ENCODE results near the gene SRSF2. TPM values are rescaled to one million over a fixed set of nuclear protein-coding genes. Genes with fewer than 3 reads are reported as not detected.

SRSF2 gene
- total RNA-seq, 1 donor from 2014 or later = 122 TPM

DNA sequence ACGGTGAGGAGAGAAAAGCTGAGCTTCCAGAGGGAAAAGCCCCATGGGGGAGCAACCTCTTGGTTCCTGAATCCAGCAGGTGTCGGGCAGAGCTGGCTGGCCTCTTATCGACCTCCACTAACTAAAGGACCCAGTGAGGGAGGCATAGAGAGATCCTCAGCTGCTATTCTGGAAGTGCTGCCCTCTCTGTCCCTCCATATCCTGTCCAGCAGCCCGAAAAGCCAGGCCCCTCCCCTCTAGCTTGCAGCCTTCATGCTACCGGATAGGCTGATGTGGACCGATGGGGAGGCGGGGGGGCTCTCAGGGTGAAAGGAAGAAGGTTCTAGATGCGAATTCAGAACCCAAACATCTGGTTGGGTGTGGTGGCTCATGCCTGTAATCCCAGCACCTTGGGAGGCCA is 51.3 kb downstream of the SRSF2 start:
- TF ChIP-seq, protein P1, sequence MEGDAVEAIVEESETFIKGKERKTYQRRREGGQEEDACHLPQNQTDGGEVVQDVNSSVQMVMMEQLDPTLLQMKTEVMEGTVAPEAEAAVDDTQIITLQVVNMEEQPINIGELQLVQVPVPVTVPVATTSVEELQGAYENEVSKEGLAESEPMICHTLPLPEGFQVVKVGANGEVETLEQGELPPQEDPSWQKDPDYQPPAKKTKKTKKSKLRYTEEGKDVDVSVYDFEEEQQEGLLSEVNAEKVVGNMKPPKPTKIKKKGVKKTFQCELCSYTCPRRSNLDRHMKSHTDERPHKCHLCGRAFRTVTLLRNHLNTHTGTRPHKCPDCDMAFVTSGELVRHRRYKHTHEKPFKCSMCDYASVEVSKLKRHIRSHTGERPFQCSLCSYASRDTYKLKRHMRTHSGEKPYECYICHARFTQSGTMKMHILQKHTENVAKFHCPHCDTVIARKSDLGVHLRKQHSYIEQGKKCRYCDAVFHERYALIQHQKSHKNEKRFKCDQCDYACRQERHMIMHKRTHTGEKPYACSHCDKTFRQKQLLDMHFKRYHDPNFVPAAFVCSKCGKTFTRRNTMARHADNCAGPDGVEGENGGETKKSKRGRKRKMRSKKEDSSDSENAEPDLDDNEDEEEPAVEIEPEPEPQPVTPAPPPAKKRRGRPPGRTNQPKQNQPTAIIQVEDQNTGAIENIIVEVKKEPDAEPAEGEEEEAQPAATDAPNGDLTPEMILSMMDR (IDR thresholded peaks at IDR 0.05) = no peak
- intact Hi-C loops (cut with DNase I) = no loop called here
- peaks cover 34% of the 10 kb centered on the region for H3K36me3 ChIP-seq
- no peaks in the 10 kb centered on the region for H3K9me3 ChIP-seq
- H3K27ac ChIP-seq = no peak overlapping the region
- no peak for DNase-seq
- H3K4me3 ChIP-seq = no peak overlapping the region
- no peaks in the 10 kb centered on the region for H3K27me3 ChIP-seq (ENCODE audit: low read depth)
- peaks cover 47% of the 10 kb centered on the region for H3K4me1 ChIP-seq
- ATAC-seq = no peak

DNA sequence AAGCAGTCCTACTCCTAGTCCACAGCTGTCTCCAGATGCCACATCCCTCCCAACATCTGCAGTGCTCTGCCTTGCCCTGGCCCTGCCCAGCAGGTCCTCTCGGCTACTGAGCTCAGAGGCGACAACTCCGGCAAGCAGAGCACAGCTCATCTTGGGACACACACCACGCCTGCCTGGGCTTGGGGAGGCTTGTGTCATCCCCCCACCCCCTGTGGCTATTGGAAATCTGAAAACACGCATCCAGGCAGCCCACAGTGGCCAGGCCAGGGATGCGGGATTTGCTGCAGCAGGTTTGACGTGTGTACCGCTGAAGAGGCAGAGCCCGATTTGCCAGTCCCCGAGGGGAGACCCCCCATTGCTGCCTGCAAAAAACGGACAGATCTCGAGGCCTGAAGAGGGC is 51.8 kb downstream of the SRSF2 start:
- Histone ChIP-seq H3K4me1 (peaks cover 47% of the 10 kb centered on the region), H3K9me3 (no peaks in the 10 kb centered on the region), H3K27ac (no peak overlapping the region), H3K36me3 (peaks cover 39% of the 10 kb centered on the region), H3K27me3 (ENCODE audit: low read depth) (no peaks in the 10 kb centered on the region), H3K4me3 (no peak overlapping the region)
- intact Hi-C loops (cut with DNase I) = no loop called here
- ATAC-seq (no peak), DNase-seq (no peak)
- TF ChIP-seq, protein P1 (IDR thresholded peaks at IDR 0.05) = no peak

DNA sequence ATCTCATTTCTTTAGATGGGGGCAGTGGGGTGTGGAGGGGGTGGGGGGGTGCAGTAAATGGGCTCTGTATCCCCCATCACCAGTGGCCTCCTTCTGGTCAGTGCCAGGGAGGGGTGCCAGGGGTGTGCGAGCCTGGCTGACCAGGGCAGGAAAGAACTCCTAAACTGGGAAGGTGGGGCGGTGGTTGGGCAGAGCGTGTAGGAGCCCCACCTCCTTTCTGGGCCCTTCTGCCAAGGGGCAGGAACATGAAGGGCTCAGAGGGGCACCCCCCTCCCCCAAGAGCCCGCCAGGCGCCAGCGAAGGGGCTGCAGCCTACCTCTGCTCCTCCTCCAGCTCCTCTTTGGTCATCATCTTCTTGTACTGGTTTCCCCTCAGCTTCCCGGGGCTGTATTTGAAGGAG is 52.4 kb downstream of the SRSF2 start:
- peaks cover 44% of the 10 kb centered on the region for H3K4me1 ChIP-seq
- H3K27ac ChIP-seq = no peak overlapping the region
- ATAC-seq (no peak), DNase-seq (no peak)
- intact Hi-C loops (cut with DNase I) = no loop called here
- TF ChIP-seq, protein P1 (IDR thresholded peaks at IDR 0.05) = no peak
- H3K27me3 ChIP-seq (ENCODE audit: low read depth) = no peaks in the 10 kb centered on the region
- no peak overlapping the region for H3K4me3 ChIP-seq
- no peaks in the 10 kb centered on the region for H3K9me3 ChIP-seq
- H3K36me3 ChIP-seq = peaks cover 40% of the 10 kb centered on the region

Small RNAs within 50 kb of the gene (microRNA-seq; reads per million reads assigned to microRNA genes)
- not detected for gene MIR636 (ENCODE audit: borderline number of aligned reads)

Other genes with a start within 250 kb of the SRSF2 start
- 47.8 TPM for gene RHBDF2, start 235.9 kb downstream of the SRSF2 start, total RNA-seq
- gene CYGB, start 199.6 kb downstream of the SRSF2 start, total RNA-seq = 30.2 TPM
- 8.2 TPM for gene PRCD, start 197.3 kb downstream of the SRSF2 start, total RNA-seq
- 29.0 TPM for gene ST6GALNAC2, start 151.5 kb downstream of the SRSF2 start, total RNA-seq
- gene ST6GALNAC1, start 93.6 kb downstream of the SRSF2 start, total RNA-seq = 16.6 TPM
- 105 TPM for gene MXRA7, start 26.4 kb downstream of the SRSF2 start, total RNA-seq
- 29.6 TPM for gene JMJD6, start 10.7 kb downstream of the SRSF2 start, total RNA-seq
- gene METTL23, start 10.5 kb downstream of the SRSF2 start, total RNA-seq = 31.6 TPM
- gene MFSD11, start 788 bp upstream of the SRSF2 start, total RNA-seq = 32.2 TPM
- 1.3 TPM for gene MGAT5B, start 131.1 kb upstream of the SRSF2 start, total RNA-seq